GM18526 (cell line): ENCODE measurements around the gene SUSD1.

Experiments
- POLR2A ChIP-seq: IDR thresholded peaks from 3 replicates; pipeline ENCODE4 v1.6.1; 2011; ENCODE audit not compliant: insufficient read length; ENCODE audit errors: extremely low read depth

SUSD1 gene

DNA sequence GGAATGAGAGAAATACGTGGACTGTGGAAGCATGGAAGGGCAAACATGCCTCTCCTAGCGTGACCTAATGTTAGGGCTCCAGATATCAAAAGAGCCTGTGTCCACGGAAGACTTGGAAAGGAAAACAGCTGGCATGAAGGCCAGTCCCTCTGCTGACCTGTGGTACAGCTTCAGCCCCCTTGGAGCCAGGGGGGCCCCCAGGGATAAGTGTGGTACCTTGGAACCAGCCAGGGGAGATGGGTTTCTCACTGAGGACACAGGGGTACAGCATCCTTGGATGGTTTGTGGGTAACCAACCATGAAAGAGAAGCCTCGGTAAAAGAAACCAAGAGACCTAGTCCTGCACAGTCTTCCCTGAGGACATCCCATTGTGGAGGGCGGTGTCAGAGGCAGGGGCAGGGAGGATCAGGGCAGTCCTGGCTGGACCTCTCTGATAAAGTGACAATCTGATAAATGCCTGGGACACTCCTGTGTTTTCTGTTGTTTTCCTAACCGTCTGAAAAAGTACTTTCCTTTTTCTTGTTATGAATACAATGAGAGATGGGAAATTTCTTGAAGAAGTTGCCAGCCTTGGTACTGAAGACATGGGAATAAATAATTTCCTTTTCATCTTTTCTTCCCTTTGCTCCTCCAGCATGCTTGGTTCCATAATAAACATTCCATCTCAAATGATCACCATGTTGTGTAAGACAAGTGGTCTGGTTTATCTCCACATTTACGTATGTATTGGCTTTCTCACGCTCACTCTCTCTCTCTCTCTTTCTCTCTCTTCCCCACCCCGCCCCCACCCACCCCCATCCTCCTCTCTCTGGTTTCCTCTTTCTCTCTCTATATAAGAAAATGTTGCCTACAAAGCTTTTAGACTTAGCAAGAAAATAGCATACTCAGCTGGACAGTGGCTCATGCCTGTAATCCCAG, 102.1 kb downstream of the SUSD1 start:
- TF ChIP-seq POLR2A: no peak

- TF ChIP-seq POLR2A: no peak
Measured at GRCh38 chr9:112069318-112070169, 105.6 kb downstream of the SUSD1 start.

DNA sequence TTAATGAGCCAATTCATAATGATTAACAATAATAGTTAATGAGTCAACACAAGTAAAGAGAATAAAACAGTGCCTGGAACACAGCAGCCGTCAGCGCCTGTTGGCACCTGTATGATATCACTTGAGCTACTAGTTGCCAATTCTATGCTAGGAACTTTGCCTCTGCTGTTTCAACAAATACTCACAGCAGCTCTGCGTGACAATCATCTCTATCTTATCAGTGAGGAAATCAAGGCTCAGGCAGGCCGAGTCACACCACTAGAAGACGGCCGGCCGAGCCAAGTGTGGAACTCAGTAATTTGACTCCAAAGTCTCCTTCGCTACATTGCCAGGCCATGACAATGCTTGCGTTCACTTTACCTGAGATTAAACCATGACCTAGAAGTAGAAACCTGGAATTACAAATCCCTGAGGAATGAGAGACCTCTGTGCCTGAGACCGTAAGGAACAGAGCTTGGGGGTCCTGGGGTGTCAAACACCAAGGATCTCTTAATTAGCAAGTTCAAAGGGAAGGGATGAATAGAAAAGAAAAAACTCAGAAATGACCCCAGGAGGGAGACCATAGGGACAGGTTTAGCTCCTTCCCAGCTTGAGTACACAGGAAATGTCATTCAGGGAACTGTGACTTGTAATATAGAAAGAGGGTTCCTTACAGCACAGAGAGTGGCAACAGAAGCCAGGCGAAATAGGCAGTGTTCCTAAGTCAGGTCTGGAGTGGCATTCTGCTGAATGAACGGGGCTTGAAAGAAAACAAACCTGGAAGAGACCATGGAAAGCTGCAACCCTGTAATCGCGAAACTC, 109.1 kb downstream of the SUSD1 start:
- no peak for TF ChIP-seq POLR2A

DNA sequence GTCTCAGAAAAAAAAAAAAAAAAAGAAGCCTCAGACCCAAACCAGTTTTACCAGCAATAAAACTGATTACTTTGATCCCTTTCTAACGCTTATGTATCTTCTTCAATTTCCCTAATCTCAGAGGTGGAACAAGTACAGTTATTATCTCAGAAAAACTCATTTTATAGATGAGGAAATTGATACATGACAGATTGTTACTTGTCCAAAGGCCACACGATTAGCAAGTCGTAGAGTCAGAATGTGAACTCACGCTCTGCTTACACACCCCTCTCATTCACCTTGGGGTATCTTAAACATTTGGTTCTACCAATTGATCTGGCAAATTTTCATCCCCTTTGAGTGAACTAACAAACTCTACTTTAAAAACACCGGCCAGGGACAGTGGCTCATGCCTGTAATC, 110.2 kb downstream of the SUSD1 start:
- no peak for TF ChIP-seq POLR2A

- TF ChIP-seq POLR2A: no peak
Measured at GRCh38 chr9:112063586-112063985, 111.5 kb downstream of the SUSD1 start.

DNA sequence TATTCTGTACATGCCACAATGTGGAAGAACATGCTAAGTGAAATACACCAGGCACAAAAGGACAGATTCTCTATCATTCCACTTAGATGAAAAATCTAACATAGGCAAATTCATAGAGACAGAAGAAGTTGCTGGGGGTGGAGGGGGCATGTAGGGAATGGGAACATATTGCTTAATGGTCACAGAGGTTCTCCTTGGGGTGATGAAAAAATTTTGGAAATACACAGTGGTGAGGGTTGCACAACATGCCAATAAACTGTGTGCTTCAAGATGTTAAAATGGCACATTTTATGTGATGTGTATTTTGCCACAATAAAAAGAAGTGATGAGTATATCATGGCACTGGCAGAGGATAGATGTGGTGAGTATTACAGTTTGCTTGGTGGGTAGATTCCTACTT, 111.9 kb downstream of the SUSD1 start:
- no peak for TF ChIP-seq POLR2A

GRCh38 chr9:112061152-112061740, 113.9 kb downstream of the SUSD1 start:
- TF ChIP-seq POLR2A: no peak

DNA sequence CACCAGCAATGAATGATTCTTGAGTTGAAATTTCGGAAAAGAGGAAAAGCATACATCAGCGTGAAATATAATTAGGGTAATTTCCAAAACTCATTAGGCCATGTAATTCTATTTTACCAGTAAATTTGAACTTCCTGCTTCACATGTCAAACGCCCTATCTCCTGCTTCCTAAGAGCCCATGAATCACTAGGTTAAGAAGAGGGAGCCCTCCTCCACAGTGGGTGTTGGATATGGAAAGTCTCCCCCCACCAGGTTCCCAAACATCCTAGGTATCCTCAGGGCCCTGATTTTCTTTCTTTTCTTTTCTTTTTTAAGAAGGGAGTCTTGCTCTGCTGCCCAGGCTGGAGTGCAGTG, 115.2 kb downstream of the SUSD1 start:
- no peak for TF ChIP-seq POLR2A

GRCh38 chr9:112059145-112059965, 115.7 kb downstream of the SUSD1 start:
- no peak for TF ChIP-seq POLR2A

DNA sequence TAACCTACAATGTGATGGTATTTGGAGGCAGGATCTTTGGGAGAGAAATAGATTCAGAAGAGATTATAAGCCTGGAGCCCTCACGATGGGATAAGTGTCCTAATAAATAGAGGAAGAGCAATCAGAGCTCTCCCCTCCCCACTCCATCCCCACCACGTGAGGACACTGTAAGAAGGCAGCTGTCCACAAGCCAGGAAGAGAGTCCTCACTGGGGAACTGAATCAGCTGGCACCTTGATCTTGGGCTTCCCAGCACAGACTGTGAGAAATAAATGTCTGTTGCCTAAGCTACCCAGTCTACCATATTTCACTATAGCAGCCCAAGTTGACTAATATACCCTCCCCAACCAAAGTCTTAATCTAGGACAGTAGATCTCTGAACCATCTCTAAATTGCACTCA, 118.1 kb downstream of the SUSD1 start:
- TF ChIP-seq POLR2A: no peak

DNA sequence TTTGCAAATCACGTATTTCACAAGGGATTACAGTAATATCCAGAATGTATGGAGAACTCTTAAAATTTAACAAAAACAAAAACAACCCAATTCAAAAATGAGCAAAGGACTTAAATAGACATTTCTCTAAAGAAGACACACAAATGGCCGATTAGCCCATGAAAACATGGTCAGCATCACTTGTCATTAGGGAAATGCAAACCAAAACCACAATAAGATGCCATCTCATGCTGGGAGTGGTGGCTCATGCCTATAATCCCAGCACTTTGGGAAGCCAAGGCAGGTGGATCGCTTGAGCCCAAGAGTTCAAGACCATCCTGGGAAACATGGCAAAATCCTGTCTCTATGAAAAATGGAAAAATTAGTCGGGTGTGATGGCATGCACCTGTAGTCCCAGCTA, 120.2 kb downstream of the SUSD1 start:
- TF ChIP-seq POLR2A: no peak

GRCh38 chr9:112051812-112052211, 123.3 kb downstream of the SUSD1 start:
- TF ChIP-seq POLR2A: no peak

GRCh38 chr9:112050544-112051475, 124.3 kb downstream of the SUSD1 start:
- no peak for TF ChIP-seq POLR2A
